Measurements from ENCODE around the gene ACTR5.
"Not testable (repeated sequence)": the region's sequence is repeated elsewhere in the genome, so short reads cannot be mapped to it uniquely, and the experiment has no call there.

The ACTR5 gene

GRCh38 chr20:38794057-38794456 lies 45.8 kb downstream of the ACTR5 start:
- H3K9ac ChIP-seq (ENCODE audit: low read depth, low read length); H3K4me1 ChIP-seq (ENCODE audit: control insufficient read depth, insufficient read depth, low read length); H3K4me3 ChIP-seq (ENCODE audit: low read depth, low read length); H3K36me3 ChIP-seq (ENCODE audit: control insufficient read depth, insufficient read depth, low read length); H3K27me3 ChIP-seq (ENCODE audit: control insufficient read depth, insufficient read depth, low read length); H3K9me3 ChIP-seq (ENCODE audit: control insufficient read depth, insufficient read depth, low read length): not testable (repeated sequence)

DNA sequence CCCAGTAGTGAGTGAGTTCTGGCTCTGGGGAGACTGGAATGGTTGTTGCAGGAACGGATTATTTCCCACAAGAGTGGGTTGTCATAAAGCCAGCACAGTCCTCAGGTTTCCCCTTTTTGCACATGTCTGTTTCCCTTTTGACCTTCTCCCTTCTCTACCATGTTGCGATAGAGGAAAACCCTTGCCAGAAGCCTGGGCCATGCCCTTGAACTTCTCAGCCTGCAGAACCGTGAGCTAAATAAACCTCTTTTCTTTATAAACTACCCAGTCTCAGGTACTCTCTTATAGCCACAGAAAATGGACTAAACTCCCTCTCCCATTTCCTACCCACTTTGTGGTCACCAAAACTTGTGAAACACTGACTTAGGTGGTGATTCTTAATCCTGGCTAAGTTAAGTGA lies 50.0 kb downstream of the ACTR5 start:
- Histone ChIP-seq H3K36me3 (ENCODE audit: control insufficient read depth, insufficient read depth, low read length) (no peaks in the 10 kb centered on the region), H3K9me3 (ENCODE audit: control insufficient read depth, insufficient read depth, low read length) (no peaks in the 10 kb centered on the region), H3K27me3 (ENCODE audit: control insufficient read depth, insufficient read depth, low read length) (no peaks in the 10 kb centered on the region), H3K4me3 (ENCODE audit: low read depth, low read length) (no peak overlapping the region), H3K9ac (ENCODE audit: low read depth, low read length) (no peak overlapping the region), H3K4me1 (ENCODE audit: control insufficient read depth, insufficient read depth, low read length) (no peaks in the 10 kb centered on the region)

DNA sequence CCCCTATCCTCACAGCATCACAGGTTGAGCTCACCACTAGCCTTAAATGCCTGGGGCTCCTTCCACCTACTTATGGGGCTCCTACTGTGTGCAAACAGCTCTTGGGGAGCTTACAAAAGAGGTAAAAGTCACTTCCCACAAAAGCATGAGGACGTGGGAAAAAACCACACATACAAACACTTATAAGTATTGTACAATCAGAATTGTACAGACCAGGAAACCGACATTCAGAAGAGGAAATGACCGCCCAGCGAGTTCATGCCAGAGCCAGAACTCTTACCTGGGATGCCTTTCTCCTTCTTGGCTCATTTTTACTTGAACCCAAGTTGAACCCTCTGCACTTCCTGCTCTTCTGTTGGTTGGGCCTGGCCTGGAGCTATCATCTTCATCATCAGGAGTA lies 50.9 kb downstream of the ACTR5 start:
- H3K27me3 ChIP-seq (ENCODE audit: control insufficient read depth, insufficient read depth, low read length), result no peaks in the 10 kb centered on the region
- H3K4me1 ChIP-seq (ENCODE audit: control insufficient read depth, insufficient read depth, low read length), result peaks cover 5% of the 10 kb centered on the region
- H3K9ac ChIP-seq (ENCODE audit: low read depth, low read length), result no peak overlapping the region
- H3K9me3 ChIP-seq (ENCODE audit: control insufficient read depth, insufficient read depth, low read length), result no peaks in the 10 kb centered on the region
- H3K36me3 ChIP-seq (ENCODE audit: control insufficient read depth, insufficient read depth, low read length), result no peaks in the 10 kb centered on the region
- H3K4me3 ChIP-seq (ENCODE audit: low read depth, low read length), result no peak overlapping the region

DNA sequence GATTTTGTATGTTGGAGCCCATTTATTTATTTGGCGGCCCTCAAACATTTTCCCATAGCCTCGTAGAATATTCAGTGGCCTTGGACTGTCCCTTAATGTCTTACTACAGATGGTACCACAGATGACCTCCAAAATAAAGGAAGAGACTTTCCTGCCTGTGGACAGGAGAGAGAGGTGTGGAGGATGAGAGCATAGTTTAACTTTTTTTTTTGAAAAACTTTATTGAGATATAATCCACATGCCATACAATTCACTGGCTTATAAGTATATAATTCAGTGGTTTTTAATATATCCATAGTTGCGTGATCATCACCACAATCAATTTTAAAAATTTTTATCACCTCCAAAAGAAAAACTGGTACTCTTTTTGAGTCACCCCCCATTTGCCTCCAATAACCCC lies 52.6 kb downstream of the ACTR5 start:
- no peaks in the 10 kb centered on the region for H3K9me3 ChIP-seq (ENCODE audit: control insufficient read depth, insufficient read depth, low read length)

DNA sequence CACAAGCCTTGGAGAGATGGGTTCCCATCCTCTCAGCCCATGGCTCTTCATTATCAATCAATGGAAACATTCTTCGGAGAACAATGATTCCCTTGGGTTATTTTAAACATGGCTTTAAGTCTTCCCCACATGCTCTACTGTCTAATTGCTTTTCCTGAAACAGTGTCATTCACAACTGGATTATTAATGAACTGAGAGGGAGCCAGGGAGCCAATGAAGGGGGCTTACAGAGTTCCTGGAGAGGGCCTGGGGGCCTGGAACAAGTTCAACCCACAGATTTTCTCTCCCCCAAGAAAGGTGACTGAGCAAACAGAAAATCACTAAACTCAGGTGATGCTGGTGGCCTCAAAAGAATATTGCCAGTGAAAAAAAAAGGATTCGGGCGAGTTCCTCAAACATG lies 56.0 kb downstream of the ACTR5 start:
- no peak overlapping the region for H3K4me3 ChIP-seq (ENCODE audit: low read depth, low read length)
- peaks cover 15% of the 10 kb centered on the region for H3K27me3 ChIP-seq (ENCODE audit: control insufficient read depth, insufficient read depth, low read length)
- peaks cover 9% of the 10 kb centered on the region for H3K4me1 ChIP-seq (ENCODE audit: control insufficient read depth, insufficient read depth, low read length)
- H3K9me3 ChIP-seq (ENCODE audit: control insufficient read depth, insufficient read depth, low read length), result no peaks in the 10 kb centered on the region
- H3K36me3 ChIP-seq (ENCODE audit: control insufficient read depth, insufficient read depth, low read length), result no peaks in the 10 kb centered on the region
- H3K9ac ChIP-seq (ENCODE audit: low read depth, low read length), result no peak overlapping the region

More for the DNA sequence above, 52.6 kb downstream of the ACTR5 start:
- no peak overlapping the region for H3K9ac ChIP-seq (ENCODE audit: low read depth, low read length)
- H3K27me3 ChIP-seq (ENCODE audit: control insufficient read depth, insufficient read depth, low read length), result no peaks in the 10 kb centered on the region
- no peaks in the 10 kb centered on the region for H3K36me3 ChIP-seq (ENCODE audit: control insufficient read depth, insufficient read depth, low read length)
- no peak overlapping the region for H3K4me3 ChIP-seq (ENCODE audit: low read depth, low read length)
- H3K4me1 ChIP-seq (ENCODE audit: control insufficient read depth, insufficient read depth, low read length), result peaks cover 9% of the 10 kb centered on the region

DNA sequence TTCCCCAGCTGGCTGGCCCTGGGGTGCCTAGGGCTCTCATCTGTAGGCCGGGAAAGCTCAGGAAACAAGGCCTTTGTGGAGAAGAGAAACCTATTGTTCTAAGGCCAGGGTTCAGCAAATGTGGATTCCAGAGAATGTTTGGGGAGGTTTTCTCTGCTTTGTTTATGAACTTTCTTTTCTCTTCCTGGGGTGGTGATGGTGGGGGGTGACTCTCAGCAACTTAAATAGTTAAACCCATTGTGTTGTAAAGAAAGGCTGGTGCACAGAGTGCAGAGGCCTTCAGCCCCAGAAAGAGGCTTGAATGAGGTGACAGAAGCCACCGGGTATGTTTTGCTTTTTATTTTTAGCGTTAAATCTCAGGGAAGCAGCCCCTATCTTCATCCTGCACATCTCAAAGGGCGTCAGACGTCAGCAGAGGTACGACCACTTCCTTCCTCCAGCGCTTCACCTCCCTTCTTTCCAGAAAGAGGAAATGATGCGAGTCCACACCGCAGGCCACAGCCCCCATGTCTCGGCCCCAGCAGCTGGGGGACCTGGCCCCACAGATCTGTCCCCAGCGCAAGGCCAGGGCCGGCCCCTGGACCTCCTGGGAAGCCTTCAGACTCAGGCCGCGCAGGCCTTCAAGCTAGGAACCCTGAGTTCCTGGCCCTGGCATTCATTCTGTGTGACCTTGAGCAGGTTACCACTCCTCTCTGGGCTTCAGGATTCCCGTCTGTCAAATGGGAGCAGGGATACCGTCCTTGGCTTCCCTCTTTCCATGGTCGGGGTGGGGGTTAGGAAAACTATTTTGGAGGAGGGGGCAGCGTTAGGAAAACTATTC lies 56.6 kb downstream of the ACTR5 start:
- Histone ChIP-seq H3K36me3 (ENCODE audit: control insufficient read depth, insufficient read depth, low read length) (no peaks in the 10 kb centered on the region), H3K9ac (ENCODE audit: low read depth, low read length) (peak overlapping the region; percentile 47), H3K27me3 (ENCODE audit: control insufficient read depth, insufficient read depth, low read length) (peaks cover 15% of the 10 kb centered on the region), H3K4me1 (ENCODE audit: control insufficient read depth, insufficient read depth, low read length) (peaks cover 9% of the 10 kb centered on the region), H3K9me3 (ENCODE audit: control insufficient read depth, insufficient read depth, low read length) (no peaks in the 10 kb centered on the region), H3K4me3 (ENCODE audit: low read depth, low read length) (peak overlapping the region; percentile 67)

DNA sequence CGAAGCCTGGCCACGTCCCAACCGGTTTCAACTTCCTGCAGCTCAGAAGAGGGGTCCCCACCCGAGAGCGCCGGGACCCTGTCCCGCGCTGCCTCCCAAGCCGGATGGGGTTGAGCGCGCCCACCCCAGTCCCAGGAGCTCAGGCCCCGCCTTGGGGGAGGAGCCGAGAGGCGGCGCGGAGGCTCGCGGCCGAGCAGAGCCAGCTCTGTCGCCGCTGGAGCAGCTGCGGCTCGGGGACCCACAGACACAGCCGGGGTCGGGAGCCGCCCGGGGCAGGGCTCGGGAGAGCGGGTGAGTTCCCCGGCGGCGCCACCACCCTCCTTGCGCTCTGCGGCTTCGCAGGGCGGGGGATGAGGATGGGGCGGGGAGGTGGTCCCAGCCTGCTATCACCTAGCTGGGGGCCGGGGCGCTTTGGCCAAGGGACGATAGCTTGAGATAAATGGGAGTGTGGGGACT lies 57.3 kb downstream of the ACTR5 start, which contains the start of gene PPP1R16B:
PPP1R16B (plus strand) TSS at position 196 of the 456 bp plus-strand sequence. CDS start 30,229 bp downstream, outside the sequence.
- no peaks in the 10 kb centered on the region for H3K9me3 ChIP-seq (ENCODE audit: control insufficient read depth, insufficient read depth, low read length)
- peak within 1 kb of the TSS; percentile 67 for H3K4me3 ChIP-seq (ENCODE audit: low read depth, low read length)
- peaks cover 15% of the 10 kb centered on the region for H3K27me3 ChIP-seq (ENCODE audit: control insufficient read depth, insufficient read depth, low read length)
- H3K9ac ChIP-seq (ENCODE audit: low read depth, low read length), result peak within 1 kb of the TSS; percentile 47
- H3K36me3 ChIP-seq (ENCODE audit: control insufficient read depth, insufficient read depth, low read length), result no peaks in the 10 kb centered on the region
- peaks cover 9% of the 10 kb centered on the region for H3K4me1 ChIP-seq (ENCODE audit: control insufficient read depth, insufficient read depth, low read length)

GRCh38 chr20:38805958-38806854 lies 57.9 kb downstream of the ACTR5 start:
- peaks cover 15% of the 10 kb centered on the region for H3K27me3 ChIP-seq (ENCODE audit: control insufficient read depth, insufficient read depth, low read length)
- no peaks in the 10 kb centered on the region for H3K9me3 ChIP-seq (ENCODE audit: control insufficient read depth, insufficient read depth, low read length)
- H3K4me1 ChIP-seq (ENCODE audit: control insufficient read depth, insufficient read depth, low read length), result peaks cover 9% of the 10 kb centered on the region
- H3K9ac ChIP-seq (ENCODE audit: low read depth, low read length), result peak overlapping the region; percentile 47
- no peaks in the 10 kb centered on the region for H3K36me3 ChIP-seq (ENCODE audit: control insufficient read depth, insufficient read depth, low read length)
- H3K4me3 ChIP-seq (ENCODE audit: low read depth, low read length), result peak overlapping the region; percentile 67

GRCh38 chr20:38806855-38807655 lies 58.8 kb downstream of the ACTR5 start:
- Histone ChIP-seq H3K9me3 (ENCODE audit: control insufficient read depth, insufficient read depth, low read length) (no peaks in the 10 kb centered on the region), H3K36me3 (ENCODE audit: control insufficient read depth, insufficient read depth, low read length) (no peaks in the 10 kb centered on the region), H3K4me1 (ENCODE audit: control insufficient read depth, insufficient read depth, low read length) (peaks cover 9% of the 10 kb centered on the region), H3K4me3 (ENCODE audit: low read depth, low read length) (peak overlapping the region; percentile 67), H3K9ac (ENCODE audit: low read depth, low read length) (peak overlapping the region; percentile 2), H3K27me3 (ENCODE audit: control insufficient read depth, insufficient read depth, low read length) (peaks cover 15% of the 10 kb centered on the region)

DNA sequence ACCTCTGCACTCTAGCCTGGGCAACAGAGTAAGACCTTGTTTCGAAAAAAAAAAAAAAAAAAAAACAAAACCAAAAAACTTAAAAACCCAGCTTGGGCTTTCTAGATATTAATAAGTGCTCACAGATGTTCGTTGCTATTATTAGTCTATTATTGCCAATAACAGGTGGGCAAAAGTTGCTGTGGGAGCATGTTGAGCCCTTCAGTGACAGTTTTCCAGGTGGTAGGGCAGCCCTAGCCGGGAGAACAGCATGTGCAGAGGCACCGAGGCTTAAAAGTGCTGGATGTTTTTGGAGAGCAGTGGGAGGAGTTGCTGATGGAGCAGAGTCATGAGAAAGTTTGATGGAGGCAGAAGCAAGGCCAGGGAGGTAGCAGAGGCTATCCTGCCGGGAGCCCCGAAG lies 61.7 kb downstream of the ACTR5 start:
- no peak overlapping the region for H3K4me3 ChIP-seq (ENCODE audit: low read depth, low read length)
- H3K9me3 ChIP-seq (ENCODE audit: control insufficient read depth, insufficient read depth, low read length), result no peaks in the 10 kb centered on the region
- H3K9ac ChIP-seq (ENCODE audit: low read depth, low read length), result no peak overlapping the region
- no peaks in the 10 kb centered on the region for H3K36me3 ChIP-seq (ENCODE audit: control insufficient read depth, insufficient read depth, low read length)
- H3K27me3 ChIP-seq (ENCODE audit: control insufficient read depth, insufficient read depth, low read length), result peaks cover 15% of the 10 kb centered on the region
- H3K4me1 ChIP-seq (ENCODE audit: control insufficient read depth, insufficient read depth, low read length), result no peaks in the 10 kb centered on the region

- Histone ChIP-seq H3K4me3 (ENCODE audit: low read depth, low read length) (no peak overlapping the region), H3K9ac (ENCODE audit: low read depth, low read length) (no peak overlapping the region), H3K36me3 (ENCODE audit: control insufficient read depth, insufficient read depth, low read length) (no peaks in the 10 kb centered on the region), H3K4me1 (ENCODE audit: control insufficient read depth, insufficient read depth, low read length) (no peaks in the 10 kb centered on the region), H3K27me3 (ENCODE audit: control insufficient read depth, insufficient read depth, low read length) (peaks cover 15% of the 10 kb centered on the region), H3K9me3 (ENCODE audit: control insufficient read depth, insufficient read depth, low read length) (no peaks in the 10 kb centered on the region)
Observed at GRCh38 chr20:38810926-38811630, 62.8 kb downstream of the ACTR5 start.

Measured in iPS-15b (cell line).